Immature natural killer cell (primary cell): Measurements from ENCODE around the gene RHBDF1. TPM values are rescaled to one million over a fixed set of nuclear protein-coding genes. Genes with fewer than 3 reads are reported as not detected.
"Not testable (repeated sequence)": the region's sequence is repeated elsewhere in the genome, so short reads cannot be mapped to it uniquely, and the experiment has no call there.

Source experiments
- DNase-seq, 3 donors: peaks; one replicate each; pipeline ENCODE4 v3.0.0; 2022; ENCODE audit warnings: mixed read lengths in 1 of 3
- H3K27ac Mint-ChIP-seq, 6 donors: one replicate each; pipeline ENCODE4 v1.8.0; 2020; ENCODE audit warnings: mixed read lengths in 6 of 6, mild to moderate bottlenecking in 5 of 6, inconsistent platforms in 4 of 6, moderate library complexity in 3 of 6
- H3K27me3 Mint-ChIP-seq, 3 donors: one replicate each; pipeline ENCODE4 v1.8.0; 2020 to 2021; ENCODE audit warnings: low read depth in 3 of 3, mild to moderate bottlenecking in 3 of 3, mixed read lengths in 3 of 3, moderate library complexity in 3 of 3, inconsistent platforms in 1 of 3
- H3K36me3 Mint-ChIP-seq, 3 donors: one replicate each; pipeline ENCODE4 v1.8.0; 2020; ENCODE audit warnings: mixed read lengths in 3 of 3, inconsistent platforms in 2 of 3, mild to moderate bottlenecking in 2 of 3
- H3K4me1 Mint-ChIP-seq, 2 donors: one replicate each; pipeline ENCODE4 v1.8.0; 2020; ENCODE audit warnings: inconsistent platforms in 2 of 2, mild to moderate bottlenecking in 2 of 2, mixed read lengths in 2 of 2, moderate library complexity in 1 of 2
- H3K4me3 Mint-ChIP-seq, 5 donors: one replicate each; pipeline ENCODE4 v1.8.0; 2020; ENCODE audit warnings: mild to moderate bottlenecking in 5 of 5, mixed read lengths in 5 of 5, inconsistent platforms in 3 of 5, moderate library complexity in 3 of 5
- H3K9me3 Mint-ChIP-seq, 6 donors: one replicate each; pipeline ENCODE4 v1.8.0; 2020; ENCODE audit warnings: mild to moderate bottlenecking in 6 of 6, mixed read lengths in 6 of 6, inconsistent platforms in 4 of 6, moderate library complexity in 3 of 6
- polyA plus RNA-seq, 3 donors: library from polyadenylated mRNA; unstranded; fragments of 300-500 nt; fragmentation: Illumina TruSeq; gene quantifications; one replicate each; pipeline ENCODE4 v1.2.3, GENCODE V29; 2021

The RHBDF1 gene
- polyA plus RNA-seq, 3 donors from 2014 or later = 0.24 TPM; not detected in 2

DNA sequence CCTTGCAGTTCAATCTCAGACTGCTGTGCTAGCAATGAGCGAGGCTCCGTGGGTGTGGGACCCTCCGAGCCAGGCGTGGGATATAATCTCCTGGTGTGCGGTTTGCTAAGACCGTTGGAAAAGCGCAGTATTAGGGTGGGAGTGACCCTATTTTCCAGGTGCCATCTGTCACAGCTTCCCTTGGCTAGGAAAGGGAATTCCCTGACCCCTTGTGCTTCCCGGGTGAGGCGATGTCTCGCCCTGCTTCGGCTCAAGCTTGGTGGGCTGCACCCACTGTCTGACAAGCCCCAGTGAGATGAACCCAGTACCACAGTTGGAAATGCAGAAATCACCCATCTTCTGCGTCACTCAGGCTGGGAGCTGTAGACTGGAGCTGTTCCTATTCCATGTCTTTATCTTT is 51.5 kb downstream of the RHBDF1 start:
- H3K4me3 Mint-ChIP-seq, H3K36me3 Mint-ChIP-seq, DNase-seq, H3K27me3 Mint-ChIP-seq, H3K4me1 Mint-ChIP-seq, H3K27ac Mint-ChIP-seq, H3K9me3 Mint-ChIP-seq: not testable (repeated sequence)

DNA sequence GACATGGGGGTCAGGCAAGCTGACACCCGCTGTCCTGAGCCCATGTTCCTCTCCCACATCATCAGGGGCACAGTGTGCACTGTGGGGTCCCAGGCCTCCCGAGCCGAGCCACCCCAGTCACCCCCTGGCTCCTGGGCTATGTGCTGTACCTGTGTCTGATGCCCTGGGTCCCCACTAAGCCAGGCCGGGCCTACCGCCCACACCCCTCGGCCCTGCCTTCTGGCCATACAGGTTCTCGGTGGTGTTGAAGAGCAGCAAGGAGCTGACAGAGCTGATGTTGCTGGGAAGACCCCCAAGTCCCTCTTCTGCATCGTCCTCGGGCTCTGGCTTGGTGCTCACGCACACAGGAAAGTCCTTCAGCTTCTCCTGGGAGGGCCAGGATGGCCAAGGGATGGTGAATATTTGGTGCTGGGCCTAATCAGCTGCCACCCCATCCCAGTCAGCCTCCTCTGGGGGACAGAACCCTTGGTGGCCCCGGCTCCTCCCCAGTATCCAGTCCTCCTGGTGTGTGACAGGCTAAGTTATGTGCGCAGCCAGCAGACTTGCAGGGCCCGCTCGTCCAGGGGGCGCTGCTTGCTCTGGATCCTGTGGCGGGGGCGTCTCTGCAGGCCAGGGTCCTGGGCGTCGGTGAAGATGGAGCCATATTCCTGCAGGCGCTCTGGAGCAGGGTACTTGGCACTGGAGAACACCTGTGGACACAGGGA is 55.2 kb downstream of the RHBDF1 start:
- not testable (repeated sequence) for H3K9me3 Mint-ChIP-seq, DNase-seq, H3K36me3 Mint-ChIP-seq, H3K27ac Mint-ChIP-seq, H3K4me3 Mint-ChIP-seq, H3K27me3 Mint-ChIP-seq, H3K4me1 Mint-ChIP-seq

DNA sequence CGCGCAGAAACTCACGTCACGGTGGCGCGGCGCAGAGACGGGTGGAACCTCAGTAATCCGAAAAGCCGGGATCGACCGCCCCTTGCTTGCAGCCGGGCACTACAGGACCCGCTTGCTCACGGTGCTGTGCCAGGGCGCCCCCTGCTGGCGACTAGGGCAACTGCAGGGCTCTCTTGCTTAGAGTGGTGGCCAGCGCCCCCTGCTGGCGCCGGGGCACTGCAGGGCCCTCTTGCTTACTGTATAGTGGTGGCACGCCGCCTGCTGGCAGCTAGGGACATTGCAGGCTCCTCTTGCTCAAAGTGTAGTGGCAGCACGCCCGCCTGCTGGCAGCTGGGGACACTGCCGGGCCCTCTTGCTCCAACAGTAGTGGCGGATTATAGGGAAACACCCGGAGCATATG is 61.7 kb downstream of the RHBDF1 start:
- Mint-ChIP-seq H3K4me3 (peak overlapping the region in 1 of 5 donors; percentile 15), H3K27ac (peak overlapping the region in 1 of 6 donors; percentile 28)
- H3K9me3 Mint-ChIP-seq, H3K27me3 Mint-ChIP-seq, H3K4me1 Mint-ChIP-seq, H3K36me3 Mint-ChIP-seq: not testable (repeated sequence)
- DNase-seq = peak; percentile 89 to 91 (median 90)

DNA sequence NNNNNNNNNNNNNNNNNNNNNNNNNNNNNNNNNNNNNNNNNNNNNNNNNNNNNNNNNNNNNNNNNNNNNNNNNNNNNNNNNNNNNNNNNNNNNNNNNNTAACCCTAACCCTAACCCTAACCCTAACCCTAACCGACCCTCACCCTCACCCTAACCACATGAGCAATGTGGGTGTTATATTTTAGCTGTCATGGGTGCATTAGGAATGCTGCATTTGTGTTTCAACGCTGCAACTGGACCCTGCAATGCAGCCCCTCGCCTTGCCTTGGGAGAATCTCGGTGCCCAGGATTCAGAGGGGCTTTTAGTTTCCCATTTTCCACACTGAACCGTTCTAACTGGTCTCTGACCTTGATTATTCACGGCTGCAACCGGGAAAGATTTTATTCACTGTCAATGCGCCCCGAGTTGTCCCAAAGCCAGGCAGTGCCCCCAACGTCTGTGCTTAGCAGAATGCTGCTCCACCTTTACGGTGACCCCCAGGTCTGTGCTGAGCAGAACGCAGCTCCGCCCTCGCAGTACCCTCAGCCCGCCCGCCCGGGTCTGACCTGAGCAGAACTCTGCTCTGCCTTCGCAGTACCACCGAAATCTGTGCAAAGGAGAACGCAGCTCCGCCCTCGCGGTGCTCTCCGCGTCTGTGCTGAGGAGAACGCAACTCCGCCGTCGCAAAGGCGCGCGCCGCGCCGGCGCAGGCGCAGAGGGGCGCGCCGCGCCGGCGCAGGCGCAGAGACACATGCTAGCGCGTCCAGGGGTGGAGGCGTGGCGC is 62.3 kb downstream of the RHBDF1 start:
- H3K27ac Mint-ChIP-seq = no peak overlapping the region
- no peak for DNase-seq

More for the DNA sequence above, 62.3 kb downstream of the RHBDF1 start:
- Mint-ChIP-seq H3K4me1 (no peaks in the 10 kb centered on the region), H3K36me3 (no peaks in the 10 kb centered on the region), H3K9me3 (no peaks in the 10 kb centered on the region), H3K27me3 (peaks cover 0 to 5% (median 1%) of the 10 kb centered on the region in 3 donors), H3K4me3 (peak overlapping the region; percentile 40 to 73 (median 57))

Other genes with a start within 250 kb of the RHBDF1 start
- gene POLR3K, start 19.0 kb downstream of the RHBDF1 start, polyA plus RNA-seq = 10 to 100 TPM; 26.9 to 40.7 (median 34.6) TPM
- gene SNRNP25, start 18.8 kb downstream of the RHBDF1 start, polyA plus RNA-seq = 10 to 100 TPM; 22.0 to 51.1 (median 30.7) TPM
- gene MPG, start 5.6 kb upstream of the RHBDF1 start, polyA plus RNA-seq = 100 to 1,000 TPM in 2 of 3 donors, 10 to 100 TPM in 1; 96.0 to 134 (median 106) TPM
- 10 to 100 TPM; 13.3 to 28.6 (median 27.0) TPM for gene NPRL3, start 66.0 kb upstream of the RHBDF1 start, polyA plus RNA-seq
- not detected for gene HBZ, start 80.0 kb upstream of the RHBDF1 start, polyA plus RNA-seq
- gene HBM, start 93.3 kb upstream of the RHBDF1 start, polyA plus RNA-seq = 1 to 10 TPM in 1 of 3 donors, not detected in 2; 2.5 TPM
- 100 to 1,000 TPM; 202 to 797 (median 725) TPM for gene HBA2, start 100.2 kb upstream of the RHBDF1 start, polyA plus RNA-seq
- 100 to 1,000 TPM in 2 of 3 donors, 10 to 100 TPM in 1; 70.7 to 207 (median 119) TPM for gene HBA1, start 104.0 kb upstream of the RHBDF1 start, polyA plus RNA-seq
- gene HBQ1, start 107.8 kb upstream of the RHBDF1 start, polyA plus RNA-seq = 10 to 100 TPM in 1 of 3 donors, 1 to 10 TPM in 2; 4.9 to 10.3 (median 8.9) TPM
- gene LUC7L, start 156.8 kb upstream of the RHBDF1 start, polyA plus RNA-seq = 10 to 100 TPM in 2 of 3 donors, 1 to 10 TPM in 1; 4.5 to 15.0 (median 10.4) TPM
- gene FAM234A, start 162.2 kb upstream of the RHBDF1 start, polyA plus RNA-seq = 10 to 100 TPM; 19.3 to 56.6 (median 24.4) TPM
- not detected for gene RGS11, start 203.3 kb upstream of the RHBDF1 start, polyA plus RNA-seq
- gene ARHGDIG, start 208.0 kb upstream of the RHBDF1 start, polyA plus RNA-seq = not detected
- not detected for gene PDIA2, start 210.5 kb upstream of the RHBDF1 start, polyA plus RNA-seq